Right lung (tissue), 5 donors: ENCODE measurements around the gene GRM8. TPM values are rescaled to one million over a fixed set of nuclear protein-coding genes. Genes with fewer than 3 reads are reported as not detected.

Experiments
- DNase-seq, 2 donors: peaks; one replicate each; pipeline ENCODE4 v3.0.0-alpha.2; 2013
- polyA plus RNA-seq, 5 donors: library from polyadenylated mRNA; unstranded; fragments of 120-200 nt; gene quantifications; one replicate each; pipeline versions ENCODE4 v1.2.1 to v1.2.3, GENCODE V29; 2013; ENCODE audit warnings: inconsistent platforms in 1 of 5, low replicate concordance in 1 of 5; ENCODE audit not compliant: insufficient read length in 5 of 5, insufficient read depth in 1 of 5

Gene GRM8
- polyA plus RNA-seq, 5 donors, result 0.12 to 0.55 (median 0.18) TPM

DNA sequence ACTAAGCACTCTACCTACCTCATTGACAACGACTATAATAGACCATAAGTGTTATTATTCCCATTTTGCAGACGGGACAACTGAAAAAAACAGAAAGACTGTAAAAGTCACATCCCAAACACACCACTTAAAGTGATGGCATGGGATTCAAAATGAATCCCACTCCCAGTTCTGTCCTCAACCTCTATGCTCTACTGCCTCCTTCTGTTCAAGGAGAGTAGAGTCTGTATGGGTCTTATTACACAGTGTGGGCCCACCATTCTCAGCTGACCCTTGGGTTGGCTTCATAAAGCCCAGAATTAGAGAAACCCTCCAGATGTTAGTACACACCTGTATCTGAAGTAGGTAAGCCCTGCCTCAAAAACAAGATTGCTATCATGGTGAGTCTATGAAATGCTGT lies 102.2 kb downstream of the GRM8 start:
- DNase-seq, result no peak

GRCh38 chr7:127146746-127147536 lies 105.8 kb downstream of the GRM8 start:
- DNase-seq, result no peak

DNA sequence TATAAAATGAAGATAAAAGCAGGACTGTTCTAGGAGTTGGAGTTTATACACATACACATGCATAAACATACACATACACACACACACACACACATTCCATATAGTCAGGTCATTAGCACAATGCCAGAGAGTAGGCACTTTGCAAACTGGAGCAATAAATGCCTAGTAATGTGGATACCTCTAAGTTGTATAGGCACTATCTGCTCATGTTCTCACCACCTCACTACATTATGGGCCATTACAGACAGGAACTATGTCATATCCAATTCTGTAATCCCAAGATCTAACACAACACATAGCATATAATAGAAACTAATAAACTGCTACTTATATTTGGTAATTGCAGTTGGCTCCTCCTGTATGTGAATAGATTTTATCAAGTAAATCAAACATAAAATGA lies 115.6 kb downstream of the GRM8 start:
- DNase-seq, result no peak

DNA sequence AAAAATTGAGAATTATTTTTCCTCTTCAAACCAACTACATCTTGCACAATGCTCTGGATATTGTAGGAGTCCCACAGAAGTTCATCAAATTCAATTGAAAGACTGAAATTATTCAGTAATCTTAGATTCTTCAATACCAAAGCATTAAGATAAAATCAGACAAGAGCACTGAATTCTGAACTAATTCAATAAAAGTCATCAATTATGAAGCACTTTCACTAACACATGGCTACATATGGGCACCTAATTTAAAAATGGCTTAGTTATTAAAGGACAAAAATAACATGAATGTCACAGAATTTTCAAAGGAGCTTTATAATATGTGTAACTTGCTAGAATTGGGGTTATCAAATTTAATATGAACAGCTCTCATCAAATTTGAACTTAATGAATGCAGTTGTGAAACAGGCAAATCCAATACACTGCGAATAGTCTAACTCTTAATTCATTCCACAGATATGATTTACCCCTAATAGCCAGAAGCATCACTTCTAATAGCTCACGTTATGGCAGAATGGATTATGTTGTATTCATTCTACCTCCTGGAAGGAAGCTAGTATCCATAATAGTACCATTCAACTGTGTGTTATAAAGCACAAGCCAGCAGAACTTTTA lies 116.8 kb downstream of the GRM8 start:
- no peak for DNase-seq

- no peak for DNase-seq
Observed at GRCh38 chr7:127123220-127123619, 129.5 kb downstream of the GRM8 start.

- no peak for DNase-seq
Observed at GRCh38 chr7:127119517-127119916, 133.2 kb downstream of the GRM8 start.

- DNase-seq, result no peak
Observed at GRCh38 chr7:127114742-127115265, 137.9 kb downstream of the GRM8 start.

DNA sequence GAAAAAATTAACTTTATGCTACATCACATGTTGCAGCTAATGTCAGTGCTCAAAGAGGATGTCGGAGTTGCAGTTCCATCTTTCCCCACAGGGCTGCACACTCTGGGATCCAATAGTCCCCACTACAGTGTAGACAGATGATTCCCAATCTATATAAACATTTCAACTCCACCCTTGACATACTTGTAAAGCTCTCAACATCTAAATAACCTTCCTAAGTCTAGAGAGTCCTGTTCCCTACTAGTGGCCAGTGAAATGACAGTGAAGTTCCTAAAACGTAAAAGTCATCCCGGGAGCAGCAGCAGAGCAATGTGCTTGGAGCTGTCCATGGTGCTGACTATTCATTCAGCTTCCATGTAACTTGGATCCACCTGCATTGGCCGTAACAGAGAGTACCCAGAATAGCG lies 145.1 kb downstream of the GRM8 start:
- peak; percentile 31 to 60 for DNase-seq

GRCh38 chr7:127093340-127093739 lies 159.4 kb downstream of the GRM8 start:
- DNase-seq, result no peak

GRCh38 chr7:127091620-127092019 lies 161.1 kb downstream of the GRM8 start:
- DNase-seq, result no peak

GRCh38 chr7:127089146-127089545 lies 163.6 kb downstream of the GRM8 start:
- no peak for DNase-seq

- no peak for DNase-seq
Observed at GRCh38 chr7:127081539-127081938, 171.2 kb downstream of the GRM8 start.

- no peak for DNase-seq
Observed at GRCh38 chr7:127080576-127080975, 172.2 kb downstream of the GRM8 start.

DNA sequence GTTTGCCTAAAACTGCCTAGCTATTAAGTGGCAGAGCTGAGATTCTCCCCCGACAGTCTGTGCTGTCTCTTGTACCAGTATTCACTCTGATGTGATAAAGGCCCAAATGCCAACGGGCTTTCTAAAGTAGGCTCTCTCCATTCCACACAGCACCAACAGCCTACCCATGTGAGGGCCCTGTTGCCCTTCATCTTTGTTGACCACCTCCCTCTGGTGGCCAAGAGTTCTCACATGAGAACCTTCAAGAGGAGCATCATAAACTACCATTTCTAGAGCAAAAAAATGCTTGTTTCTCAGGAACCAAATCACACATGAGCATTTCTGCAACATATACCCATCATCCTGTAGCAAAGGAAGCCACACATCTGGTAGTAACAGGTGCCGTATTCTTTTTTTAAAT lies 185.8 kb downstream of the GRM8 start:
- DNase-seq, result no peak

DNA sequence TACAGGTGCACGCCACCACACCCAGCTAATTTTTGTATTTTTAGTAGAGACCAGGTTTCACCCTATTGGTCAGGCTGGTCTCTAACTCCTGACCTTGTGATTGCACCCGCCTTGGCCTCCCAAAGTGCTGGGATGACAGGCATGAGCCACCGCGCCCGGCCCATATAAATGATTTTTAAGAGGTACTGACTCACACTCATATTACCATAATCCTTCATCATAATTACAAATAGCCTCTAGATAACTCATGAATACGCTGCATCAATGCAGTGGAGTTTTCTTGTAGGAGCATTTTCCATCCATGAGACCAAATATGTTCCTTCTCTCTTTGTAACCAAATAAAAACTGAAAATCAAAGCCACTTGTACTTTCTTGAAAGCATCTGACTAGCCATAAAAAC lies 193.3 kb downstream of the GRM8 start:
- no peak for DNase-seq

DNA sequence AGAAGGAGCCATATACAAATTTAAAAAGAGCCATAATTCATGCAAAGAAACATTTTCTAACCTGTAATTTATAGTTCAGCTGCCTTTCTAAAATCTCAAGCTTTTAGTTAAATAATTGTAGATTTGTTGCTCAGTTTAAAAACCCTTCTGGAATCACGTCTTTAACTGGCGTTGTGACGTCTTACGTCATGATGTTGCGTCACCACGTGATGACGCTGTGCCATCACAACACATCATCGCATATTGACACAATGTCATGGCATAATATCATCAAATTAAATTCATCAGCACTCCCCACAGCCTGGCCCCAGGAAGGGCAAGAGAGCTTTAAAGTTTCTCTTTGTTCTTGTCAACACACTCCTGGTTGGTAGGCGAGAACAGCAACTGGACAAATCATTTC lies 194.8 kb downstream of the GRM8 start:
- DNase-seq, result no peak

DNA sequence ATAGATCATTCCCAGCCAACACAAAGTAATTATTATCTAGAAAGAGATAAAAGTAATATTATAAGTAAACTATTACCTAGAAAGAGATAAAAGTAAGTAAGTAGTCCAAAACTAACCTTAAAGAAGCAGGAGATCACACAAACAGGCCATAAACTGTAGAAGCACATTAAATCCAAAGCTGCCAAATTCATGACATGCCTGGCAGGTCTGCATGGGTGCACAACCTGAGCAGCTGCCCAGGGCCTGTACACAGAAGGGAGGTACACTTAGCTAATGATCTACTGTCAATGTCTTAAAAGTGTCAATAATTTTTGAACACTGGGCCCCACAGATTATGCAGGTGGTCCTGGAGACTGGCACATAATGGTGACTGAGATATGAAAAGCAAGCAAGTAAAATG lies 196.5 kb downstream of the GRM8 start:
- no peak for DNase-seq

GRCh38 chr7:127047521-127047920 lies 205.2 kb downstream of the GRM8 start:
- DNase-seq, result no peak

- DNase-seq, result no peak
Observed at GRCh38 chr7:127041689-127042452, 210.9 kb downstream of the GRM8 start.

DNA sequence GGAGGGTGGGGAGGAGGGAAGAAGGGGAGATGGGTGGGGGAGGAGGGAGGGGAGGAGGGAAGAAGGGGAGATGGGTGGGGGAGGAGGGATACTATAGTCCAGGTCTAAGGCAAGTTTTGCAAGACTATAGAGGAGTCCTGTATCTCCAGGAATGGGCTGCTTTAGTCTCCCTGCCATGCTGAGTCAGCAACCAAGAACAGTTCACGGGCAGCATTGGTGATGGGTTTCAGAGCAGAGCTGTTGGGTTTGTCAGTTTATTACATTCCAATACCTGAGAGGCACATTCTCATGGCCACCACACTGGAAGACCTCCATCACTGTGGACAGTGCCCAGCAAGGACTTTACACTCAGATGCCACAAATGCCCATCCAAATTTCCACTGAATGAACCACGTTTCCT lies 212.7 kb downstream of the GRM8 start:
- DNase-seq, result no peak

DNA sequence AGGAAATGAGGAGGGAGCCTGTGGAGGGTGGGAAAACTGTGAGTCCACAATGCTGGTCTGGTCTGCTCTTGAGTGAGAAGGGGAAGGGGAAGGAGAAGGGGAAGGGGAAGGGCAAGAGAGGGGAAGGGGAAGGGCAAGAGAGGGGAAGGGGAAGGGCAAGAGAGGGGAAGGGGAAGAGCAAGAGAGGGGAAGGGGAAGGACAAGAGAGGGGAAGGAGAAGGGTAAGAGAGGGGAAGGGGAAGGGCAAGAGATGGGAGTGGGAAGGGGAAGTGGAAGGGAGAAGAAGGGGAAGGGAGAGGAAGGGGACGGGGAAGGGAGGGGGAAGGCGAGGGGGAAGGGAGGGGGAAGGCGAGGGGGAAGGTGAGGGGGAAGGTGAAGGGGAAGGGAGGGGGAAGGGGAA lies 213.2 kb downstream of the GRM8 start:
- no peak for DNase-seq

DNA sequence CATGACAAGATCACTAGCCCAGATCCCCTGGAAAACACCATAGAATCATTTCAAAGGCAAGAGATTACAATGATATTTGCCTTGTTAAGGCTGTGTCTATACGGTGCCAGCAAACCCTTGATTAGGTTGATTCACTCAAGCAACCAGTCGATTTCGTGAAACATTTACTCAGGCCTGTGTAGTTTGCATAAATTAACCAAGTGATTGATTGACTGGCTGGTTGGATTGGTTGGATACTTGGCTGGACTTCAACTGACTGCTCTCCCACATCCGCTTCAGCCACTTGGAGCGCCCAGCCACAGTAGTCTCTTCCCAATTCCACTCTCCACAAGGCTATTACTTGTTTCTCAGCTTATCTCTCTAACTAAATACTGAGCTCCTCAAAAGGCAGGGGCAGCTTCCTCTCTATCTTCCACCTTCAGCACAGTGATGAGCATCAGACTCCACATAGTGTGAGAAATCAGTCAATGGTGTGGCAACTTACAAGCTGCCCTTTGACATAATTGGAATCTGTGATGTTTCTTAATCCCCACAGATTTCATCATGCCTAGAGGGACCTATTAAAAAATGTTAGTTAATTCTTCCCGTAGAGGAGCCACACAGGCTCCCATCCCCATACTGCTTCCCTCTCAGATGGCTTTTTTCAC lies 217.4 kb downstream of the GRM8 start:
- no peak for DNase-seq
